Central memory CD4-positive, alpha-beta T cell (primary cell): ENCODE measurements around the gene DCAF10.
"Not testable (repeated sequence)": the region's sequence is repeated elsewhere in the genome, so short reads cannot be mapped to it uniquely, and the experiment has no call there.

ENCODE experiments used
- DNase-seq: peaks from one replicate; pipeline ENCODE4 v3.0.0; 2022
- total RNA-seq, 3 experiments: gene quantifications; one replicate each; lab custom pipeline; 2026; lab: John Stamatoyannopoulos, UW

The DCAF10 gene
- 33.6 to 73.1 (median 46.6) reads per million in 3 experiments for total RNA-seq

GRCh38 chr9:37800631-37801286 is at the start of gene DCAF10:
DCAF10 (plus strand) TSS chr9:37800797; CDS start chr9:37800867, 70 bp downstream.
- peak; percentile 83 for DNase-seq

GRCh38 chr9:37751186-37751585 is 49.4 kb upstream of the DCAF10 start:
- no peak for DNase-seq

DNA sequence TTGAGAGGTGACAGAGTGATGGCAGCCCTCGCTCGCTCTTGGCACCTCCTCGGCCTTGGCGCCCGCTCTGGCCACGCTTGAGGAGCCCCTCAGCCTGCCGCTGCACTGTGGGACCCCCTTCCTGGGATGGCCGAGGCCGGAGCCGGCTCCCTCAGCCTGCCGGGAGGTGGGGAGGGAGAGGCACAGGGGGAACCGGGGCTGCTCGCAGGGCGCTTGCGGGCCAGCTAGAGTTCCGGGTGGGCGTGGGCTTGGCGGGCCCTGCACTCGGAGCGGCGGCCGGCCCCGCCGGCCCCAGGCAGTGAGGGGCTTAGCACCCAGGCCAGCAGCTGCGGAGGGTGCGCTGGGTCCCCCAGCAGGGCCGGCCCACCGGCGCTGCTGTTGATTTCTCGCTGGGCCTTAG is 48.9 kb upstream of the DCAF10 start:
- DNase-seq: not testable (repeated sequence)

- DNase-seq: not testable (repeated sequence)
These were observed 48.5 kb upstream of the DCAF10 start for GRCh38 chr9:37752112-37752511.

DNA sequence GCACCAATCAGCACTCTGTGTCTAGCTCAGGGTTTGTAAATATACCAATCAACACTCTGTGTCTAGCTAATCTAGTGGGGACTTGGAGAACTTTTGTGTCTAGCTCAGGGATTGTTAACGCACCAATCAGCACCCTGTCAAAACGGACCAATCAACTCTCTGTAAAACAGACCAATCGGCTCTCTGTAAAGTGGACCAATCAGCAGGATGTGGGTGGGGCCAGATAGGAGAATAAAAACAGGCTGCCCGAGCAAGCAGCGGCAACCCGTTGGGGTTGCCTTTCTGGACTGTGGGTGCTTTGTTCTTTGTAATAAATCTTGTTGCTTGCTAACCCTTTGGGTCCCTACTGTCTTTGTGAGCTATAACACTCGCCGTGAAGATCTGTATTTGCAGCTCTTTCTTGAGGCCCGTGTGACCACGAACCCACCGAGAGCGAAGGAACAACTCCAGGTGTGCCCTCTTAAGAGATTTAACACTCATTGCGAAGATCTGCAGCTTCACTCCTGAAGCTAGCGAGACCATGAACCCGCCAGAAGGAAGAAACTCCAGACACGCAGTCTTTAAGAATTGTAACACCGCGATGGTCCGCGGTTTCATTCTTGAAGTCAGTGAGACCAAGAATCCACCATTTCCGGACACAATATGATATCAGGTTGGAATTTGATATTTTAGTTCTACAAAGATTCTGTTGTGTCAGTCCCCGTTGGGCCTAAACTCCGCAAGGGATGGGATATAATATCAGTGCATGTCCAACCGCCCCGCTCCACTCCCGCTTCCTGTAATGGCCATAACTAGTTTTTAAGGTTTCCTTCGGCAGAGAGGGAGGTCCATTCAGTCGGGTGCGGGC is 47.7 kb upstream of the DCAF10 start:
- DNase-seq: no peak

- peak; percentile 62 for DNase-seq
These were observed 47.0 kb upstream of the DCAF10 start, which contains the start of gene TRMT10B for GRCh38 chr9:37753489-37754190. TRMT10B (plus strand) TSS chr9:37753805; CDS start chr9:37761932, 8,127 bp downstream.

GRCh38 chr9:37758747-37759146 is 41.9 kb upstream of the DCAF10 start:
- no peak for DNase-seq

- no peak for DNase-seq
These were observed 40.0 kb upstream of the DCAF10 start for GRCh38 chr9:37760416-37761161.

DNA sequence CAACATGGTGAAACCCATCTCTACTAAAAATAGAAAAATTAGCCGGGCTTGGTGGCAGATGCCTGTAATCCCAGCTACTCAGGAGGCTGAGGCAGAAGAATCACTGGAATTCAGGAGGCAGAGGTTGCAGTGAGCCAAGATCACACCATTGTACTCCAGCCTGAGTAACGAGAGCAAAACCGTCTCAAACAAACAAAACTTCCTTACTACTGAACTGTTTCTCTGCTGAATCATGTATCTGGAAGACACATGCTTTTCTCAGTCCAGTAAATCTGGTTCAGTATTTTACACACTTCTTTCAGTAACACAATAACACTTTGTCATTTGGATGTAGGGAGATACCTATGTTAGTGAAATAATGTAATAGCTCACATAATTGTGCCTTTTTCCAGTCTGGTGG is 39.1 kb upstream of the DCAF10 start:
- DNase-seq: no peak

DNA sequence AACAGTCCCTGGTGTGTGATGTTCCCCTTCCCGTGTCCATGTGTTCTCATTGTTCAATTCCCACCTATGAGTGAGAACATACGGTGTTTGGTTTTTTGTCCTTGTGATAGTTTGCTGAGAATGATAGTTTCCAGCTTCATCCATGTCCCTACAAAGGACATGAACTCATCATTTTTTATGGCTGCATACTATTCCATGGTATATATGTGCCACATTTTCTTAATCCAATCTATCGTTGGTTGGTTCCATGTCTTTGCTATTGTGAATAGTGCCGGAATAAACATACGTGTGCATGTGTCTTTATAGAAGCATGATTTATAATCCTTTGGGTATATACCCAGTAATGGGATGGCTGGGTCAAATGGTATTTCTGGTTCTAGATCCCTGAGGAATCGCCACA is 35.3 kb upstream of the DCAF10 start:
- DNase-seq: not testable (repeated sequence)

DNA sequence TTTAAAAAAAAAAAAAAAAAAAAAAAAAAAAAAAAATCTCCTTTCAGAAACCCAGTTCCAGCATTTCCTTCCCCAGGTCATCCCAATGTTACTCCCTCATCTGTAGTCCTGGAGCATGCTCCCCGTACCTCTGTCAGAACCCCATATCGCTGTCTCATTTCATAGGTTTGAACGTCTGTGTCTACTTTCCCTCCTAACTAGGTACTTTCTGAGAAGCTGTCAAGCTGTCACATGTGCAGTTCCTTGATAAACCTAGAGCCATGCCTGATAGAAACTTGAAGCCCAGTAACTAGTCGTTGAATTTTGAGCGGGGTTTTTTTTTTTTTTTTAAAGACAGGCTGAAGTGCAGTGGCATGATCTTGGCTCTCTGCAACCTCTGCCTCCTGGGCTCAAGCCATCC is 31.3 kb upstream of the DCAF10 start:
- no peak for DNase-seq

- DNase-seq: no peak
These were observed 30.6 kb upstream of the DCAF10 start for GRCh38 chr9:37769995-37770394.

DNA sequence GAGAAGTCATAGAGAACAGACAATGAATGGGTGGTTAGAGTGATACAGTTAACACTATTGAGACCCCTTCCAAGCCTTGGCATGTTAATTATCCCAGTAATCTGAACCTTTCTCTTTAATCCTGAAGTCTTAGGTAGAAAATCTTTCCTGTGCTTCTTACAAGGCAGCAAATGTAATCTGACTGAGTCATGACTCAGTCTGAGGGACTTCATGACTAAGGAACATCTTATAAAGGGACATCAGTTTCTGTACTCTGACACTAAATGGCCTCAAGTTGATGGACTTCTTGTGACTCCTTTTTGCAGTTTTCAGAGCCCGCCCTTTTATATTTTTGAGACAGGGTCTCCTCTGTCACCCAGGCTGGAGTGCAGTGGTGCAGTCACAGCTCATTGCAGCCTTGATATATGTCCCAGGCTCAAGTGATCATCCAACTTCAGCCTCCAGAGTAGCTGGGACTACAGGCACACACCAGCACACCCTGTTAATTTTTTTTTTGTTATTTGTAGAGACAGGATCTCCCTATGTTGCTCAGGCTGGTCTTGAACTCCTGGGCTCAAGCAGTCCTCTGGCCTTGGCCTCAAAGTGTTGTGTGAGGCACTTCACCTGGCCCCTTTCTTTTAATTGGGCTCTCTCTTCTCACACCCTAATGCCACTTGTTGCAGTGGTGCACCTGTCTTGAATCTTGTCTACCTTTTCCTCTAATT is 25.2 kb upstream of the DCAF10 start:
- DNase-seq: no peak

DNA sequence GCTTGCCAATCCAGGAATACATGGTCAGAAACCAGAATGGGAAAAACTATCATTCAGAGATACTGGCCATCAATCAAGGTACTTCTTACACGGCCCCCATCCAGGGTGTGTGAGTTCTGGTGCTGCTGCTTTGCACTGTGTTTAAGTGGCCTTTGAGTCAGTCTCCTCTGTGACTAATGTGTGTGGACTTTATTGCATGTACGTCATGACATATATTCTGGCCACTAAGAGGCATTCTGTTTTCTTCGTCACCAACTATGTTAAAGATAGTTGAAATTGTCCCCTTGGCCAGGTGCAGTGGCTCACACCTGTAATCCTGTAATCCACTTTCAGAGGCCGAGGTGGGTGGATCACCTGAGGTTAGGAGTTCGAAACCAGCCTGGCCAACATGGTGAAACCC is 24.3 kb upstream of the DCAF10 start:
- DNase-seq: no peak

GRCh38 chr9:37778534-37778933 is 22.1 kb upstream of the DCAF10 start:
- DNase-seq: no peak

- DNase-seq: no peak
These were observed 16.3 kb upstream of the DCAF10 start for GRCh38 chr9:37784291-37784615.

DNA sequence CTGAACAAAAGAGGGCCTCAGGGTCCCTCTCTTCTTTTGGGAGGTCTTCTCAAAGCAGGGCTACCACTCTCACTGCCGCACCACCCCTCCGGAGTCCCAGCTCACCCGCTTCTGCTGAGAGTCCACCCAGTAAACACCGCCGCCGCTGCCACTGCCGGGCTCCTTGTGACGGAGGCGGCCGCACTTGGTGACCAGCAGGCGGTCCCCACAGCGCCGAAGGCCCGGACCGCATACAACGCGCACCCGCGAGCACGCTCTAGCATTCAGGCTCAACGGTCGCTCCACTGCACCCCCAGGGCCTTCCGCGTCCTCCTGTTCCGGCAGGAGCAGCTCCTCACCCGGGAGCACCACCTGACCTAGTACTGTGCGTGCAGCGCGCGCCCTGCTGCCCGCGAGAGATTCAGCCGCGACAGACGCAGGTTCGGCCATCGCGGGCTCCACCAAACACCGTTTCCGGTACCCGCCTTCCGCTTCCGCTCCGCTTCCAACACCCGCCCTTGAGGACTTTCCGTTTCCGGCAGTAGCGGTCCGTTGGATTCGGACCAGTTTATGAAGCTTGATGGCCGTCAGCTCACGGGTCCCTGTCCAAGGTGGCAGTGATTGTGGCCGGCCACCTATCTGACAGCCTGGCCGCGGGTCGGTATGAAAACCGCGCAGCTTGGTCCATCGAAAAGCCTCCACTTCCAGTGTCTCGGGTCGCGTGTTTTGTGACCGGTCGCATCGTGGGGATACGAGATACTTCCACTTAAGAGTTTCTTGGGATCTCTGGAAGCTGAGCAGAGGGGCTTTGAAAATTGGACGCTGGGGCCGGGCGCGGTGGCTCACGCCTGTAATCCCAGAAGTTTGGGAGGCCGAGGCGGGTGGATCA is 15.7 kb upstream of the DCAF10 start, which contains the start of gene EXOSC3:
TSS of gene EXOSC3 (minus strand) at position 449 of the 868 bp plus-strand sequence. CDS start at position 429, 20 bp downstream.
- peak; percentile 83 for DNase-seq

DNA sequence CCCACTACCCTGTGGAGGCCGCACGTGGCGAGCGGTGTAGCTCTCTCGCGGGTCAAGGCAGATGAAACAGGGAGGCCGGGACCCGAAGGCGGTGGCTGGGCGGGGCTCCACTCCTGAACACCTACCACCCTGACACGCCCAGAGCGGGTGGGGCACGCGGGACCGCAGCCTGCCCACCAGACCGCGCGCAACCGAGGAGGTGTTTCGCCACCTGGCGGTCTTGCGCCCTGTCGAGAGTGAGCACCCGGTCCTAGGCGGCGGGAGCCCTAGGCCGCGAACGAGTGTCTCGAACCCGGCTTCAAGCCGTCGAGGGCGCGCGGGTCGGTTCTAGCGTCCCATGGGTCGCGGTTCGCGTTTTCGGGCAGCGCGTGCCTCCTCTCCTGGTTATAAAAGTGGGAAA is 13.5 kb upstream of the DCAF10 start:
- no peak for DNase-seq

DNA sequence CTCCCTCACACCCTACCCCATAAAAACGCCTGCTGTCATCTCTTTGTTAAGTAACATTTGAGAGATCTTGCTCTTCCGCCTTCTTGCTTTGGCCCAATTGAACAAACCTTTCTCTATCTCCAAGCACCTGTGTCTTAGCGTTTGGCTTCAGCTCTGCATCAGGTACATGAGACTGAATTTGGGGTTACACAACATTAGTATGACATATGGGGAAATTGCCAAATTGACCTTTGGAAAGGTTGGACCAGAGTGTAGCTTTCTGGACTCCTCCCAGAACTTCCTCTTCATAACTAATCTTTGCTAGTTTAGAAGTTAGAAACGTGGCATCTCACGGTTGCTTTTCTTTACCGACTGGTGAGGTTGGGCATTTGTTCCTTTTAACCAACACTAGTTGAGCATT is 12.3 kb upstream of the DCAF10 start:
- no peak for DNase-seq

DNA sequence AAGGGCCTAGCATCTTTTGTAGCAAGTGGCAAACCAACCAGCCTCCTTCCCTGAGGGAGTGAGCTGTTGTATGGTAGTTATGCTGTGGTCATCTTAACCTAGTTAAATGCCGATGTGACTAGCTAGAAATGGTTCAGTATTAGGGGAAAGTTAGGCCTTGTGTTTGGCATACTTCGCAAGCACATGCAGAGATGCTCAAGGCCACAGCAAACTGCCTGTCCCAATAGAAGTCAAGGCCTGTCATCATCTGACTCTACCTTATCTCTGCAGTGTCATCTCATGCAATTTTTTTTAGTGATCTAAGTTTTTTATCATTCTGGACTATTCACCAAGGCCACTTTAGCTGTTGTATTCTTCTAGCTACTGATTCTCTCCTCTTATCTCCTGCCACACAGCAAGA is 10.5 kb upstream of the DCAF10 start:
- DNase-seq: no peak

DNA sequence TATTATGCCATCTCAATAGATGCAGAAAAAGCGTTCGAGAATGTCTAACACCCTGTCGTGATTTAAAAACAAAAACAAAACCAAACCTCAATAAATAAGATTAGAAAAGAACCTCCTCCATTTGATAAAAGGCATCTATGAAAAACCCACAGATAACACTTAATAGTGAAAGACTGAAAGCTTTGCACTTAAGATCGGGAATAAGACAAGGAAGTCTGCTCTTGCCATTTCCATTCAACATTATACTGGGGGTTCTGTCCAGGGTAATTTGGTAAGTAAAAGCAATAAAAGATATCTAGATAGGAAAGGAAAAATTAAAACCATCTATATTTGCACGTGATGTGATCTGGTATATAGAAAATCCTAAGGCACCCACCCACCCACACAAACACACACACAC is 8.5 kb upstream of the DCAF10 start:
- no peak for DNase-seq
